GM18858 (cell line): ENCODE measurements around the gene TNFAIP8L3.

Source experiments
- ATAC-seq: cut with Tn5 transposase; IDR thresholded peaks from one replicate; pipeline ENCODE4 v1.9.1; 2021; ENCODE audit not compliant: unreplicated experiment

The TNFAIP8L3 gene

DNA sequence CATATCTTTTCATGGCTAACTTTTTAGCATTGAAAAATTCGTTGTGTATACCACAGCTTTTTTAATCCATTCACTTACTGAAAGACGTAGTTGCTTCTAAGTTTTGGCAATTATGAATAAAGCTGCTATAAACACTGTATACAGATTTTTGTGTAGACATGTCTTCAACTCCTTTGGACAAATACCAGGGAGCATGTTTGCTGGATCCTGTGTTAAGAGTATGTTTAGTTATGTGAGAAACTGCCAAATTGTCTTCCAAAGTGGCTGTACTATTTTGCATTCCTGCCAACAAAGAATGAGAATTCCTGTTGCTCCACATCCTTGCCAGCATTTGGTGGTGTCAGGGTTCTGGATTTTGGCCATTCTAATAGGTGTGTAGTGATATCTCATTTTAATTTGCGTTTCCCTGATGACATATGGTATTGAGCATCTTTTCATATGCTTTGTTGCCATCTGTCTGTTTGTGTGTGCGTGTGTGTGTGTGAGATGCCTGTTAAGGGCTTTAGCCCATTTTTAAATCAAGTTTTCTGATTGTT, 87.5 kb downstream of the TNFAIP8L3 start:
- ATAC-seq = no peak
